CD4-positive, alpha-beta memory T cell (primary cell): Measurements from ENCODE around the gene LFNG. TPM values are rescaled to one million over a fixed set of nuclear protein-coding genes. Genes with fewer than 3 reads are reported as not detected.

Experiments used
- CTCF ChIA-PET: fragments of 350-600 bp; sonication (Branson Sonifier 250); formaldehyde crosslinking; loops from one replicate; lab custom pipeline; 2021; ENCODE audit warnings: inconsistent platforms; ENCODE audit not compliant: partially characterized antibody; lab: Charles Lee
- POLR2A ChIA-PET: fragments of 350-600 bp; sonication (Branson Sonifier 250); formaldehyde crosslinking; loops from one replicate; lab custom pipeline; 2021; ENCODE audit not compliant: partially characterized antibody; lab: Charles Lee
- DNase-seq, 5 donors: peaks; one replicate each; pipeline versions ENCODE4 v3.0.0 to v3.0.0-alpha.2; 2020 to 2022; ENCODE audit warnings: mixed read lengths in 1 of 5
- H3K27ac ChIP-seq: one replicate; pipeline ENCODE4 v1.7.0; 2013; ENCODE audit warnings: low read depth, low read length
- H3K27me3 ChIP-seq: 2 replicates; pipeline ENCODE4 v1.7.0; 2013; ENCODE audit warnings: mild to moderate bottlenecking, low read length, moderate library complexity; ENCODE audit not compliant: insufficient read depth
- H3K36me3 ChIP-seq: 2 replicates; pipeline ENCODE4 v1.7.0; 2013; ENCODE audit warnings: mild to moderate bottlenecking, low read length, moderate library complexity; ENCODE audit not compliant: insufficient read depth
- H3K4me1 ChIP-seq: 2 replicates; pipeline ENCODE4 v1.7.0; 2013; ENCODE audit warnings: mild to moderate bottlenecking, low read length, moderate library complexity; ENCODE audit not compliant: insufficient read depth
- H3K4me3 ChIP-seq, 2 donors: one replicate each; pipeline ENCODE4 v1.7.0; 2013; ENCODE audit warnings: low read length in 2 of 2, mild to moderate bottlenecking in 1 of 2
- H3K9me3 ChIP-seq, 2 donors: one replicate each; pipeline ENCODE4 v1.7.0; 2013; ENCODE audit warnings: low read length in 2 of 2, control low read depth in 1 of 2; ENCODE audit not compliant: control insufficient read depth in 1 of 2
- H3K27ac Mint-ChIP-seq, 7 donors: one replicate each; pipeline ENCODE4 v1.8.0; 2020 to 2021; ENCODE audit warnings: mixed read lengths in 7 of 7, mild to moderate bottlenecking in 6 of 7, inconsistent platforms in 3 of 7, moderate library complexity in 3 of 7
- H3K27me3 Mint-ChIP-seq, 2 donors: one replicate each; pipeline ENCODE4 v1.8.0; 2020 to 2021; ENCODE audit warnings: mixed read lengths in 2 of 2
- H3K36me3 Mint-ChIP-seq, 2 donors: one replicate each; pipeline ENCODE4 v1.8.0; 2020 to 2021; ENCODE audit warnings: mixed read lengths in 2 of 2, inconsistent platforms in 1 of 2, mild to moderate bottlenecking in 1 of 2
- H3K4me1 Mint-ChIP-seq, 4 donors: one replicate each; pipeline ENCODE4 v1.8.0; 2020 to 2021; ENCODE audit warnings: mixed read lengths in 4 of 4, mild to moderate bottlenecking in 1 of 4
- H3K4me3 Mint-ChIP-seq, 8 donors: one replicate each; pipeline ENCODE4 v1.8.0; 2020 to 2021; ENCODE audit warnings: mixed read lengths in 8 of 8, mild to moderate bottlenecking in 7 of 8, moderate library complexity in 6 of 8, inconsistent platforms in 3 of 8
- H3K9me3 Mint-ChIP-seq, 8 donors: one replicate each; pipeline ENCODE4 v1.8.0; 2020 to 2021; ENCODE audit warnings: mixed read lengths in 8 of 8, mild to moderate bottlenecking in 5 of 8, inconsistent platforms in 3 of 8, moderate library complexity in 1 of 8
- intact Hi-C: fragments of 100-400 bp; cut with micrococcal nuclease; formaldehyde crosslinking; loops from one replicate; pipeline ENCODE4 v1.15.1; 2023
- polyA plus RNA-seq, 2 donors: library from polyadenylated mRNA; unstranded; fragments of 300-500 nt; fragmentation: Illumina TruSeq; gene quantifications; one replicate each; pipeline ENCODE4 v1.2.3, GENCODE V29; 2021
- total RNA-seq, 2 experiments: library from RNA; stranded (reverse); gene quantifications; one replicate each; pipeline ENCODE4 v1.2.3, GENCODE V29; 2021

Gene LFNG
- total and polyA plus RNA-seq, 4 experiments from 2014 or later = 0.09 to 127 (median 64.3) TPM

DNA sequence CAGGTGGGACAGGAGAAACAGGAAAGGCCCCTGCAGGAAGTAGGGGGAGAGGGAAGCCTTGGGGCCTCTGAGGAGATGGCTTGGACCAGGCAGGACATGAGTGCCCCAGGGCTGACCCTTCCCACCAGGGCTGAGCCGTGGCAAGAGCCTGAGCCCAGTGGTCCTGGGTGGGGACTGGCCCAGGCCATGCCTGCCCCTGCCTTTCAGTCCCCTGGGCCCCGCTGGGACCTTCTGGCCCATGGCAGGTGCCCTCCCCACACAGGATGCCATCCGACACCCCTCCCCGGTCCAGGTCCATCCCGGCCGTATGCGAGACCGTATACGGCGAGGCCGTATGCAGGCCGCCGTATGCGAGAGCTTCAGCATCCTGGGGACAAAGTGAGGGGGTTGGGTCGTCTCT lies 45.4 kb upstream of the LFNG start:
- Mint-ChIP-seq H3K27me3 (peaks cover 0 to 3% of the 10 kb centered on the region in 2 donors), H3K36me3 (no peaks in the 10 kb centered on the region), H3K27ac (no peak overlapping the region), H3K4me3 (no peak overlapping the region), H3K9me3 (no peaks in the 10 kb centered on the region), H3K4me1 (peaks cover 0 to 4% (median under 1%) of the 10 kb centered on the region in 4 donors)
- Histone ChIP-seq H3K27me3 (no peaks in the 10 kb centered on the region), H3K9me3 (no peaks in the 10 kb centered on the region), H3K4me3 (no peak overlapping the region), H3K36me3 (no peaks in the 10 kb centered on the region), H3K27ac (no peak overlapping the region), H3K4me1 (peaks cover 13% of the 10 kb centered on the region)
- no peak for DNase-seq
- ChIA-PET POLR2A (no interaction called here), CTCF (no interaction called here)
- intact Hi-C loops = no loop called here

DNA sequence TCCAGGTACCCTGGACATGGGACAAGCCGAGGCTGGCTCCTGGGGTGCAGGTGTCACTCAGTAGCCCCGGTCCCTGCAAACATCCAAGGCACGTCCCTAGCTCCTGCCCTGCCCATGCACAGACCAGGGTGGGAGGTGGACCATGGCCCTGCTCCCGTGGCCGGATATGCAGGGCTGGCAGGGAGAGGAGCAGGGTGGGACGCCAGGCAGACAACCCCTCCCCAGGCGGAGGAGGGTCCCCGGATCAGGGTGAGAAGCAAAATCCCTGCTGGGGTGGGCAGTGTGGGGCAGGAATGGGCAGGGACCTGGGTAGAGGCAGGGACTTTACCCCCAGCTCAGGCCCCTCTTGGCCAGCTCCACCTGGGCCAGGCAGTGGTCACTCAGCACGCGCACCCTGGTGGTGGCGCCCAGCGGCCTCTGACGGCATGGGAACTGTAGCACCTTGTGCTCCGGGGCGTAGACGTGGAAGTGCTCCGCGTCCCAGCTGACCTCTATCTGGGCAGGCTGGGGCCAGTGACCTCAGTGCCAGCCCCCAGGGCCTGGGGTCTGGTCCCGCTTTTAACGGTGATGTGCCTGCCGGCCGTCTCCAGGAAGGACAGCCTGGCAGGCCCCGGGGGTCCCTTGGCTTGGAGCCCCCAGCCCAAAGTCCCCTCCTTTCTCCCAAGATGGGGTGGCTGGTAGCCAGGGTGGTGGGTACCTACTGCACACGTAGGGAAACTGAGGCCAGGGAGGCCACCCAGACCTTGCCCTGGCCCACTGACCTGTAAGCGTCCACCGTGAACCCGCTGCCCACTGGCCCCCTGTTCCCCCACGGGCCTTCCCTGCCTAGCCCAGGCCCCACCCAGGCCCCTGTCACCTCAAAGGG lies 44.5 kb upstream of the LFNG start:
- intact Hi-C loops = loop anchor here (5.0 kb wide), 2 partner anchors 47 to 82 kb away; partner anchors contain the start of genes BRAT1 and IQCE
- DNase-seq = no peak
- CTCF ChIA-PET = no interaction called here
- Histone ChIP-seq H3K4me1 (peaks cover 13% of the 10 kb centered on the region), H3K27me3 (no peaks in the 10 kb centered on the region), H3K4me3 (no peak overlapping the region), H3K36me3 (no peaks in the 10 kb centered on the region), H3K27ac (no peak overlapping the region), H3K9me3 (no peaks in the 10 kb centered on the region)
- POLR2A ChIA-PET = no interaction called here
- Mint-ChIP-seq H3K4me1 (peaks cover 0 to 4% (median under 1%) of the 10 kb centered on the region in 4 donors), H3K27ac (no peak overlapping the region), H3K36me3 (no peaks in the 10 kb centered on the region), H3K4me3 (no peak overlapping the region), H3K27me3 (peaks cover 0 to 3% of the 10 kb centered on the region in 2 donors), H3K9me3 (no peaks in the 10 kb centered on the region)

GRCh38 chr7:2475678-2476015 lies 43.9 kb upstream of the LFNG start:
- Histone ChIP-seq H3K9me3 (no peaks in the 10 kb centered on the region), H3K36me3 (no peaks in the 10 kb centered on the region), H3K27ac (no peak overlapping the region), H3K27me3 (no peaks in the 10 kb centered on the region), H3K4me3 (no peak overlapping the region), H3K4me1 (peaks cover 13% of the 10 kb centered on the region)
- Mint-ChIP-seq H3K36me3 (no peaks in the 10 kb centered on the region), H3K4me3 (no peak overlapping the region), H3K27ac (no peak overlapping the region), H3K4me1 (peaks cover 0 to 4% (median under 1%) of the 10 kb centered on the region in 4 donors), H3K27me3 (peaks cover 0 to under 1% of the 10 kb centered on the region in 2 donors), H3K9me3 (no peaks in the 10 kb centered on the region)
- intact Hi-C loops = loop anchor here (5.0 kb wide), 2 partner anchors 47 to 82 kb away; partner anchors contain the start of genes BRAT1 and IQCE
- POLR2A ChIA-PET = no interaction called here
- DNase-seq = no peak
- CTCF ChIA-PET = no interaction called here

DNA sequence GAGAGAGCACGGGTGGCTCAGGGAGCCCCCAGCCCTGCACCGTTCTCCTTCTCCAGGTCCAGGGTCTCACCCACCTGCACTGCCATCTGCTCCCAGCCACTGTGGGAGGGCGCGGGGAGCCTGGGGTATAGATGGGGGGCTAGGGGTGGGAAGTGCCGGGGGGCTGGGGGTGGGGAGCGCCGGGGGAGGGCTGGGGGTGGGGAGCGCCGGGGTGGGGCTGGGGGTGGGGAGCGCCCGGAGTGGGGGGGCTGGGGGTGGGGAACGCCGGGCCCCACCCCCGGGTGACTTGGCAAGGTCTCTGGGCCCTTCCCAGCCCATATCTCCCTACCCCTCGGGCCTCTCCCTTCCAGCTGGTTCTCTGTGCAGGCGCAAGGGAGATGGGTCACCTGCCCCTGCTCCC lies 43.3 kb upstream of the LFNG start, which contains the start of gene GRIFIN:
Gene GRIFIN, minus strand, starts transcription at position 101 of the 400 bp plus-strand sequence. Its CDS starts 15 bp downstream, at position 86.
- ChIA-PET POLR2A (no interaction called here), CTCF (interaction anchor here (4.9 kb wide), 1 partner anchor 234 kb away, joined by 21 read pairs; no protein-coding TSS in a partner anchor)
- Histone ChIP-seq H3K4me1 (peaks cover 13% of the 10 kb centered on the region), H3K36me3 (no peaks in the 10 kb centered on the region), H3K4me3 (no peak within 1 kb of the TSS), H3K9me3 (no peaks in the 10 kb centered on the region), H3K27ac (no peak within 1 kb of the TSS), H3K27me3 (no peaks in the 10 kb centered on the region)
- Mint-ChIP-seq H3K4me3 (peak within 1 kb of the TSS in 3 of 8 donors; percentile 21 to 31 (median 22)), H3K27me3 (no peaks in the 10 kb centered on the region), H3K27ac (peak within 1 kb of the TSS in 1 of 7 donors; percentile 63), H3K36me3 (no peaks in the 10 kb centered on the region), H3K9me3 (no peaks in the 10 kb centered on the region), H3K4me1 (peaks cover 0 to 4% (median 0%) of the 10 kb centered on the region in 4 donors)
- no peak for DNase-seq
- intact Hi-C loops = loop anchor here (5.0 kb wide), 2 partner anchors 46 to 81 kb away; partner anchors contain the start of genes BRAT1 and IQCE

GRCh38 chr7:2476776-2477446 lies 42.7 kb upstream of the LFNG start:
- no peak overlapping the region for H3K27ac ChIP-seq
- Mint-ChIP-seq H3K36me3 (no peaks in the 10 kb centered on the region), H3K4me1 (peaks cover 0 to 4% (median 0%) of the 10 kb centered on the region in 4 donors), H3K4me3 (peak overlapping the region in 3 of 8 donors; percentile 21 to 31 (median 22)), H3K27me3 (no peaks in the 10 kb centered on the region), H3K9me3 (no peaks in the 10 kb centered on the region), H3K27ac (peak overlapping the region in 1 of 7 donors; percentile 63)
- H3K4me3 ChIP-seq = no peak overlapping the region
- no peaks in the 10 kb centered on the region for H3K36me3 ChIP-seq
- H3K27me3 ChIP-seq = no peaks in the 10 kb centered on the region
- H3K4me1 ChIP-seq = peaks cover 13% of the 10 kb centered on the region
- ChIA-PET POLR2A (no interaction called here), CTCF (interaction anchor here (4.9 kb wide), 1 partner anchor 233 kb away, joined by 21 read pairs; no protein-coding TSS in a partner anchor)
- DNase-seq = no peak
- intact Hi-C loops = loop anchor here (1.0 to 5.0 kb wide), 4 partner anchors 45 to 232 kb away; partner anchors contain the start of genes BRAT1 and IQCE
- H3K9me3 ChIP-seq = no peaks in the 10 kb centered on the region

DNA sequence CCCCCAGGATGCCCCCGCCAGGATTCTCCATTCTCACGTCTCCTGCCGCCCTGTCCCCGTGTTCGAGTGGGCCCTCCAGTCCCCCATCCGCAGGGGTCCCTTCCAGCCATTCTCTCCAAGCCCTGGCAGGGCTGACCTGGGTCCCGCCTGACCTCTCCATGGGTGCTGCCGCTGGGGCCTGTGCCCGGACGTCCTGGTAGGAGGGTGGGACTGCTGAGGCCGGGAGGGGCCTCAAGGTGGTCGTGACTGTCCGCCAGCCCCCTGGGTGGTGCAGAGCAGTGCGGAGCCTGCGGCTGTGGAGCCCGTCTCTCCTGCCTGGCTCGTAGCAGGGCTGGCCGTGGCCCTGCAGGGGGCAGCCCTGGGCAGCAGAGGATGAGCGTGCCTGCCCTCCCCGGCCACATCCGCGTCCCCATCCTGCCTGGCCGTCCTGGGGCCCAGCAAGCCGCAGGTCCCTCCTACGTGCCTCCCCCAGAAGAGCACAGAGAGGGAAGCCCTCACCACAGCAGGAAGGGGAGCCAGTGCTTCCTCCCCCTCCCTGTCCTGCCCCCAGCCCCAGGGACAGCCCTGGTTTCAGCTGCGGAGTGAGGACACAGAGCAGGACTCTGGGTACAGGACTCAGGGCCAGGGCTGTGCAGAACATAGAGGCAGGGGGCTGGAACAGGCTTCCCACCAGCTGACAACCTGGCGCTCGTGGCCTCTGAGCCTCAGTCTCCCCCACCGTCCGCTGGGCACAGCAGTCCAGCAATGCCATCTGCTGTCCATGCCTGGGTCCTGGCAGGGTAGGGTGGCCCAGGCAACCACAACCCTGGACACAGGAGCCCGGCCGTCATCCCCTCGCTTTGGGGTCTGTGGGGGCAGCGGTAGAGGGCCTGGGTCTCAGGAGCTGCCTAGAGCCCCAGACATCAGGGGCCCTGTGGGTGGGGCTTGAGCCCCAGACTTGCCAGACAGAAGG lies 41.9 kb upstream of the LFNG start:
- ChIA-PET CTCF (interaction anchor here (0.9 to 4.9 kb wide), 8 partner anchors 9 to 232 kb away, joined by 3 to 21 read pairs (median 4); no protein-coding TSS in a partner anchor), POLR2A (interaction anchor here (0.7 to 2.6 kb wide), 6 partner anchors 31 to 81 kb away, joined by 3 to 11 read pairs (median 6); partner anchors contain the start of gene IQCE)
- H3K9me3 ChIP-seq = no peaks in the 10 kb centered on the region
- Mint-ChIP-seq H3K4me1 (peaks cover 0 to 4% (median 0%) of the 10 kb centered on the region in 4 donors), H3K27ac (no peak overlapping the region), H3K36me3 (no peaks in the 10 kb centered on the region), H3K4me3 (peak overlapping the region in 2 of 8 donors; percentile 22 to 31), H3K27me3 (no peaks in the 10 kb centered on the region), H3K9me3 (peaks cover 0 to 2% (median under 1%) of the 10 kb centered on the region in 8 donors)
- no peaks in the 10 kb centered on the region for H3K36me3 ChIP-seq
- no peak overlapping the region for H3K27ac ChIP-seq
- no peaks in the 10 kb centered on the region for H3K27me3 ChIP-seq
- peak; percentile 54 to 69 (median 64) for DNase-seq
- H3K4me3 ChIP-seq = no peak overlapping the region
- peaks cover 13% of the 10 kb centered on the region for H3K4me1 ChIP-seq
- intact Hi-C loops = loop anchor here (1.0 to 5.0 kb wide), 4 partner anchors 45 to 232 kb away; partner anchors contain the start of genes BRAT1 and IQCE
